HG02981 (cell line): ENCODE measurements around the gene GATAD2A.
"Not testable (repeated sequence)": the region's sequence is repeated elsewhere in the genome, so short reads cannot be mapped to it uniquely, and the experiment has no call there.

Source experiments
- ATAC-seq: cut with Tn5 transposase; IDR thresholded peaks from one replicate; pipeline ENCODE4 v1.9.1; 2021; ENCODE audit warnings: mild to moderate bottlenecking, moderate library complexity; ENCODE audit not compliant: unreplicated experiment

GATAD2A gene

DNA sequence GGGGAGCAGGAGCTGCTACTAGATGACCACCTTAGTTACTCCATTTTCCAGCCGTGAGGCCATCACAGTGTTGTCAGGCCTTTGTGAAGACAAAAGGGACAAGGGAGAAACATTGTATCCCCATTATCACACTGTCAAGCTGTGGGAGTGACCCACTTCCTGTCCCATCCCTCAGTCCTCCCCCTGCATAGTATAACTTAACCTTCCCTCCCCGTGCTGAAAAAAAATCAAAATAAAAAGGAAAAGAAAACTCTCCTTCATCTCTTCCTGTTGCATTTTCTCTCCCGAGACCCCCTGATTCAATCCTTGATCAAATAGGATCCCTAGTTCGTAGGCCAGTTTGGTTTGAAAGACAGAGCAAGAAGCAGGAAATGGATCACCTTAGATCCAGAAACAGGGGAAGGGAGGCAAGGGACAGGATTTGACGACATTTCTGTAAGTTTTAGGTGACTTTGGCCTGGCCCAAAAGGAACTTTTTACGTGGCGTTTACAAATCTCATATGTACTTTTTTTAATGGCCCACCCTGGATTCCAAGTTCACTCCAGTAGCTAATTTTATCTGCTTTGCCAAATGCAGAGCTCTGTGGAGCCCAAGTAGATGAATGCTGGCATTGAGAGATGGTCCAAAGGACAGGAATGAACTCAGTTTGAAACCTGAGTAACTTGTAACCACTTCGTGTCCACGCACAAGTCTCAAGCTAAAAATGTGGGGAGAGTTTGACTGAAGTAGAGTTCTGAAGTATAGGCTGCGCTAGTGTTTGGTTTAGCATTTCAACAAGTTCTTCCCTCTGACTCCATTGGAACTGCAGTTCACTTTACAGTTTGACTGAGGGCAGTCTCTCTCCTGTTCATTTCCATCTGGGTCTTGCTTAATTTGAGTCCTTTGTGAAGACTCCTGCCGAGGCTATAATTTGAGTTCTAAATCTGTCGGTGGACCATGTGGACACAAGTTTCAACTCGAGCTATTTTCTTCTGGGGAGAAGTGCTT is 16.6 kb upstream of the GATAD2A start:
- no peak for ATAC-seq

DNA sequence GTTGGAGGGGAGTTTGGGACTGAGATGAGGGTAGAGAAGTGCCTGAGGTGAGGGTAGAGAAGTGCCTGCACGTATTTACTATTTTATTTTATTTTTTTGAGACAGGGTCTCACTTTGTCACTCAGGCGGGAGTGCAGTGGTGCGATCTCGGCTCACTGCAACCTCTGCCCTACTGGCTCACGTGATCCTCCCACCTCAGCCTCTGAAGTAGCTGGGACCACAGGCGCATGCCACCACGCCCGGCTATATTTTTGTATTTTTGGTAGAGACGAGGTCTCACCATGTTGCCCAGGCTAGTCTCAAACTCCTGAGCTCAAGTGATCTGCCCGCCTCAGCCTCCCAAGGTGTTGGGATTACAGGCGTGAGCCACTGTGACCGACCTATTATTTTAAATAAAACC is 15.8 kb upstream of the GATAD2A start:
- ATAC-seq = not testable (repeated sequence)

DNA sequence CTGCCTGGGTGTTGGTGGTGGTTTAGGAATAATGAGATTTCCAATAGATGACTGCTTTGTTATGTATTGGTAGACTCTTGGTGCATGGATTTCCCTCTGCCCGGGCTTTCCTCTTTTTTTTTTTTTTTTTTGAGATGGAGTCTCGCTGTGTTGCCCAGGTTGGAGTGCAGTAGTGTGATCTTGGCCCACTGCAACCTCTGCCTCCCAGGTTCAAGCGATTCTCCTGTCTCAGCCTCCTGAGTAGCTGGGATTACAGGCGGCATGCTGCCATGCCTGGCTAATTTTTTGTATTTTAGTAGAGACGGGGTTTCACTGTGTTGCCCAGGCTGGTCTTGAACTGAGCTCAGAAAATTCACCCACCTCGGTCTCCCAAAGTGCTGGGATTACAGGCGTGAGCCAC is 11.1 kb upstream of the GATAD2A start:
- ATAC-seq = not testable (repeated sequence)

DNA sequence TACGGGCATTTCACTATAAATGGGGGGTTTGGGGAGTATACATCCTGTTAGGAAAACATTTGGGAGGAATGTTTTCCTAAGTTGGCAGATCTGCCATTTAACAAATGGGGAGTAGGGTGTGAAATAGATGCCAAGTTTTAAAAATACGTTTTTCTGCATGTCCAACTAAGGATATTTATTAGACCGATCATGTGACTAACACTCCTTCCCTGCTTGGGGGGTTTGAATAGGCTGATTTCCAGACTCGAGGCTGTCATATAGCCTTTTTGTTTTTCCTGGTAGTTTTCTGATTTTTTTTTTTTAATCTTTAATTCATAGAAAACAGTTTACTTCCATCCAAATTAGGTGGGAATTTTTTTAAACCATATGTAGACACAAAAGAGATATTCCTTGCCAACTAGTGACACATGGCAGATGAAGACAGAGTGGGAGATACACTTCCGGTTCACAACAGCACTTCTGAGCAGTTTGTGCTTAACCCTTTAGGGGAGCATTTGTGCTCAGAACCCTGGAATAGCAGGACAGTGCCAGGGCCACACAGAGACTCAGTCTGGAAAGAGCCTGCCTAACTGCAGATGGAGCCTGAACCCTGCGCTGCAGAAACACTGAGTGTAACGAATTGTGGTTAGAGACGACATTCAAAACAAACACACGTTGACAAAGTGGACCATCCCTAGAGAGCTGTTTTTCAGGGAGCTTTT is 5.6 kb upstream of the GATAD2A start:
- ATAC-seq = no peak

DNA sequence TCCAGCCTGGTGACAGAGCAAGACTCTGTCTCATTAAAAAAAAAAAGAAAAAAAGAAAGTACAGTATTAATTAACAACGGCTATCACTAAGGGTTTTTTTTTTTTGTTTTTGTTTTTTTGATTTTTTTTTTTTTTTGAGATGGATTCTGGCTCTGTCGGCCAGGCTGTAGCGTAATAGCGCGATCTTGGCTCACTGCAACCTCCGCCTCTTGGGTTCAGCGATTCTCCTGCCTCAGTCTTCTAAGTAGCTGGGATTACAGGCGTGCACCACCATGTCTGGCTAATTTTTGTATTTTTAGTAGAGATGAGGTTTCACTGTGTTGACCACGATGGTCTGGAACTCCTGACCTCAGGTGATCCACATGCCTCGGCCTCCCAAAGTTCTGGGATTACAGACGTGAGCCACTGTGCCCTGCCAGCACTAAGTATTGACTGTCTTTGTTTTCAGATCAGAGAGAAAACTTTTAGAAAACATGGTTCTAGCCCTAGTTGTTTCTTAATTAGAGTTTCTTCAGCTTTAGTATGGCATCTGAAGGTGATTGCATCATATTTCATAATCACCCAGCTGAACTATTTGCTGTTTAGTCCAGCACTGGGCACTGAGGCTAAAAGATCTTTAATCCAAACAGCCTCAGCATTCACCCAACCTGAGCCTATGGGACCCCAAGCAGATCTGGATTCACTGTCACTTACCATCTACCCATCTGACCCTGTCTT is 2.7 kb upstream of the GATAD2A start:
- ATAC-seq = no peak

DNA sequence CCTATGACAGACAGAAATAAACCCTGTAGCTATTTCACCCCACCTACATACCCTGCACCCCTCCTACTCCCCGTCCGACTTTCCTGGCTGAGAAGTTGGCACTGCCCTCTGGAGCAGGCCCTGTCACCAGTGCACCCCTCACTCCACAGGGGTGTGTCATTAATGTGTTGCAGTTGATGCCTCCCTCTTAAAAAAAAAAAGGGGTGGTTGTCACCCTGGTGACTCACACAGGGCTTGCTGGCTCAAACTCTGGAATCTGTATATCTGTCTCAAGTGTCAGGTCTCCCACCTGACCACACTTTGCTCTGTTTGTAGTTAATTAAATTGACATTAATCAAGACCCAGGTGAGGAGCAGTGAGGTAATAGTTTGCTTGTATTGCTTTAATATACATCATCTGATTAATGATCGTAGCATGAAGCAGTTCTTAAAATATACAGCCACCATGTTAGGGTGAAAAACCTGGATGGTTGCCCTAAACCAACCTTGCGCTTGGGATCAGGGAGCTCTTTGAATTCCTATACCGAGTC is 2.0 kb upstream of the GATAD2A start:
- no peak for ATAC-seq

DNA sequence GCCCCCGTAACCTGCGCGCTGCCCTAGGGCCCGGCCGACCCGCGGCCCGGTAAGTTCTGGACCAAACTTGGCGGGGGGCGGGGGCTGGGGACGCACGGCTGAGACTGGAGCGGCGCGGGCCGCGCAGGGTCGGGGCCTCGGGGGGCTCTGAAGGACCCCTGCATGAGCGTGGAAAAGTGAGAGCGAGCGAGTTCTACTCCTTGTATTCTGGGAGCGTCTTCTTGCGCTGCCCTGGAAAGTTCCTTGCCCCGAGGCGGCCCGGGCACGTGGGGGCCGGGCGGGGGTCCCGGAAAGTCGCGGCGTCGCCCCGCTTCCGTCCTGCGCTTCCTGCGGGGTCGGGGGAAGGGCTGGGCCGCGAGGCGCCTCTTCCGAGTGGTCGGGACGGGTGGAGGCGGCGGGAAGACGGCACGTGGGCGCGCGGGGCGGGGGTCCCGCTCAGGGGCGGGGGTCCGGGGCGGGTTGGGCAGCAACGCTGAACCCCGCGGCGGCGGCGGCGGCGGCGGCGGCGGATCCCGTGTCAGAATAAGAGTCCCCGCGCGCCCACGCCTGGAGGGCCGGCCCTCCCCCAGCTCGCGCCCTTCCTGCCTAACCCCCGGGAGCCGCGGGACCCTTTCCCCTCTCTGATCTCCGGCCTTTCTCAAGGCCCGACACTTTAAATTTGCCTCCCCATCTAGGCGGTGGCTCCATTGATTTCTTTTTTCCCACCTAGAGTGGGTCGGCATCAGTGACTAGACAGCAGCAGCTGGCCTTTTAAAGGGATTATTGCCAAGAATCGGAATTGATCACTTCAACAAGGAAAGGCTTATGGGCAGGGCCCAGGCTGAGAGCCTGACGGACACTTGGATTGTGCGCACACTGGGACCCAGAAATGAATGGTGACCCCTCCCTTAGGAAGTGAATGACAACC is 749 bp downstream of the GATAD2A start:
- no peak for ATAC-seq

DNA sequence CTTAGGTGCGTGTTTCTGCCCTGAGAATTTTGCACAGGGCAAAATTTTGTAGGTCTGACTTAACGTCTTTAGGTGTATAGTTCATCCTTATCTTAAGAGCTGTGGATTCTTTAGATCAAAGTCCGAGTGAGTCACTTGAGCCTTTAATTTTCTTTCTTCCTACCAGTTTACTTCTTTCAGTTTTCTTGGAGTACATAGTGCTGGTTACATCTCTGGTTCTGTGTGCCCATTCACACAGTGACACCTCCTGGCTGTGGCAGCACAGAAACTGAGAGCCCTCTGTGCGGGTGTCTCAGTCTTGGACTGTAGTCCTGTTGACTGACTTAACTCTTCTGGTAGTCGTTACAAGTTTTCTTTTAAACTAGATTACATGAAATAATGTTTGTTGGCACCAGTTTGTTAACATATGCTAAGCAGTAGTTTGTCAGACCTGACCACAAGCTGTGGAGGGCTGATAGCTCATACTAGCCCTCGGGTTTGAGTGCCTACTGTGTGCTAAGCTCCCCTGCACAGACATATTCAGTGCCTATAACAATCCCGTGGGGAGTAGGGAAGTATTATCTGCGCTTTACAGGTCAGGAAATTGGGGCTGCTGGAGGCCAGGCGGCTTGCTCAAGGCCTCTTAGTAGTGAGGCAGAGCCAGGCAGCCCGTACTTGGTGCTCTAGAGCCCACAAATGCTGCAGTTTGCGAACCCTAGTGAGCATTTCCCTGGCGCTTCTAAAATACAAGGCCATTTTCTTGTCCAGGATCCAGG is 1.6 kb downstream of the GATAD2A start:
- ATAC-seq = no peak

DNA sequence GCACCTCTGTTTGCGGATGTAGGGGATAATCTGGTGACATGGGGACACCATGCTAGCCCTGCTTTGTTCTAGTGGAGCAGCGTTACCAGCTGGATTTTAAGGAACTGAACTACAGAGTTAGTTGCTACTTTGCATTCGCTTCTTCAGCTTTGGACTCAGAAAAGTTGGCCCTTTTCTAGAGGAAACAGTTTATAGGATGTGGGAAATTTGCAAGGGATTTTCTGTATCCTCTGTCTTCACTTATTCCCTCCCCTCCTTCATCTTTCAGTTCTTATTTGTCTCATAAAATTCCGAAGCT is 2.1 kb downstream of the GATAD2A start:
- ATAC-seq = no peak

DNA sequence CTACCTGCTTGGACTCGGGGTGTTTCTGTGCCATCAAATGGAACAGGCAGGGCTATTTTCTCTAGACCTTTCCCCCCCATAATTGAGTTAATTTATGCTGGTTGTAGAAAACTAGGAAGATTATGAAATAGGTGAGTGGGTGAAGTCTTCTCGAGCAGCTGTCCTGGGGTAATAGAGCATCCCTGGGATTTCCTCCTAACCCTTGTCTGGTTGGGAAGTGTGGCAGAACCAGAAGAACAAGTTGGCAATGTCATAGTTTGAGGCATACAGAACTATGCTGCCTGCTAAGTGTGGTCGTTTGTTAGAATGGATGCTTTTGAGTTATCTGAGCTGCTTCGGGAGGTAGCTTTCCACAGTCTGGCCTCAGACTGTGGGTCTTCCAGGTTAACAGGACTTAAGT is 3.7 kb downstream of the GATAD2A start:
- no peak for ATAC-seq

DNA sequence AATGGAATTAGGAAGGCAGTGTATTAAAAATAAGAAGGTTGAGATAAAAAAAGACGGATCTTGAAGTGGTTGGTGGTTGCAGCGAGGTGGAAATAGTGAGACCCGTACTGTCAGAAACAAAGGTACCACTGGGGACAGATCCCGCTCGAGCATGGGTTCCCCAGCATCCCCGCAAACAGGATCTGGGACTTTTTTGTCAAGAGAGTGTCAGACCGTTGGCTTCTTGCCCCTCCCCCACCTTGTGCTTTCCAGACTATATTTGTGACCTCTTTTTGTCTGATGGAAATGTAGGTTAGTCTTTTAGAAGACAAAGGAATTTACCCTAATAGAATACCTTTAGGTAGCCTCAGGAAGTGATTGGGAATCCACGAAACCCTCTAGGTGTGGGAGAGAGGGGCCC is 4.2 kb downstream of the GATAD2A start:
- no peak for ATAC-seq

DNA sequence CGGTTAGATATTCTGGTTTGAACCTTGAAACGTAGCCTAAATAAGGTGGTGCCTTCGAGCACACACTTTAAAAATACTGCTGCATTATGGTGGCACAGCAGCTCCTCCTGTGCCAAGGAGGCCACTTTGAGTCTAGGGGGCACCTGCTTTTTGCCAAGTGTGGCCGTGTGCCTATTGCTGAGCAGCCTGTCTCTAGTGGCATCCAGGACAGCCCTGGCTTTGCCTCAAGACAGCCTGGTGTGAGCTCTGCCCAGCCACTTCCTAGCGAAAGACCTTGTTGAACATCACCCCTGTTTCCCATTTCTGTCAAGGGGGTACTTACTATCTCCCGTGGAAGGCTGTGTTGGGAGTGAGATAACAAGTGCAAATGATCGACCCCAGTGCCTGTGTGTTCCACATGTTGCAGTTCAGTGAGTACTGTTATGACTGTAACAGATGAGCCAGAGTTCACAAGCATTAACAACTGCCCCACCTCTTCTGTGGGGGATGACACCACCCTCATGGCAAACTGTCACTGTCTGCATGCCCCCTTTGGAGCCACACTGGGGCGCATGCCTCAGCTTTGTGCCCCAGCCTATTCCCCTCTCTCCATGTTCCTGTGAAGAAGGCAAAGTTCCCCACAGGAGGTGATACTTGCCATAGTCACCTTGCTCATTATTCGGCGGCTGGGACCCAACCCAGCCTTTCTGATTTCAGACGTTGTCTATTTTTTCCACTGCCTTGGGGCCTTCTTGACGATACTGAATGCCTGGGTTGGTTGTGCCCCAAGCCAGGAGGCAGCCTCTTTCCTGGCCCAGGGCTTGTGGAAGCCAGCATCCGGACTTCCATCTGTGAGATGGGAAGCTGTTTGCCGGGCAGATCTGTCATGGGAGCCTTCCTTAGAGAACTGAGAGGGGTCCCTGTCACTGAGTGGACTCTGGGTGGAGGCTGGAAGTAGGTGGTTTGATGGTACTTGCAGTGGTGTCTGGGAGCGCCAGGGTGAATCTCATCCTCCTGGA is 5.4 kb downstream of the GATAD2A start:
- ATAC-seq = no peak

DNA sequence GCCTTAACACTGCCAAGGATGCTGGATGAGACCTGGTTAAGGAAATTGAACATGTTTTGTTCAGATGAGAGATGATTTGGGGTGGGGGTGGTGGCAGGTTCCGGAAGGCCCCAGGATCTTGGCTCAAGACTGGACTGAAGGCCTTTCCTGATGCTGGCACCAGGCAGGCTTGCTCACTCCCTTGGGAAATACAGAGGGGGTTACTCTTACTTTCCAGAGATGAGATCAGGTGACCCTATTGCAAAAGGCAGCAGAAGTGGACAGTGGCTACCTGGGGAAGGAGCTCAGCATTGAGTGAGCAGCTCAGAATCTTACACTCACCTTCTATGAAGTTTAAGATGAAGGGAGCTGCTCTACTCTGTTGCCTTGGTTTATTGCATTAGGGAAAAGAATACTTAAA is 10.8 kb downstream of the GATAD2A start:
- ATAC-seq = no peak

DNA sequence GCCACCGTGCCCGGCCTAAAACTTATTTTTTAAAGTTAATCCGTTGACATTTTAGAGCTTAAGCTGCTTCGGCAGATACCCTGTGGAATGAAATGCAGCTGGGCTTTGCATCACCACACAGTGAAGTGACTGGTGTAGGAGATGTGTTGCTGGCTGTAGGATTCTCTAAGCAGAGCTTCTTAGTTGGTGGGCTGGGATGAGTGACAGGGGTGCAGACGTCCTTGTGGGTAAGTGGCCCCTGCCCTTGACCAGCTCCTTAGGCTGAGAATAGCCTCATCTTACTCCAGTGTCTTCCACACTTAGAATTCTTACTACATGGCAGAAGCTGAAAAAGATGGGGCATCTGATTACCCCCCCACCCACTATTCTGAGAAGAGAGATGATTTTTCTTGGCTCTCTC is 11.6 kb downstream of the GATAD2A start:
- no peak for ATAC-seq

DNA sequence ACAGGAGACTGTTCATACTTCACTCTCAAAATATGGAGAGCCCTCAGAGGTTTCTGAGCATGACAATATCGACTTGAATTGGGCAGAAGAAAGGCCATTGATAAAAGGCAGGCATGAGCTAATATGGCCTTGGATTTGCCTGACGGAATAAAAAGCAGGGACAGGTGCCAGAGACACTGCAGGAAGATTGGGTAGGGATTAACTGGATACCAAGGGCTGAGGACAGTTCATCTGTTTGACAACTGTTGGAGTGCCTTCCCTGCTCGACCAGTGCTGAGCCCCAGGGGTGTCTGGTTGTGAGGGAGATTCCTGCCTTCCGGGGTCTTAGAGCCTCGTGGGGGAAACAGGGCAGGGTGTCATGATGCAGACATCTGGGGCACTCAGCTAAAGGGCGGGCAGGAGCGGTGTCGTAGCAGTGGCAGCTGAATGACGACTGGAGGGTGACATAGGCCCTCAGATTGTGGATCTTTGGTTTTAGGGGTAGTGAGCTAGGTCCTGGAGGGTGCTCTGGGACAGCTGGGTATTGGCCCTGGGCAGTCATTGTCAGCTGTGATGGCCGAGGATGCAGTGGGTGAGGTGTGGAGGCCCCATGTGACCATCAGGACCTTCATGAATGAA is 12.3 kb downstream of the GATAD2A start:
- ATAC-seq = no peak

DNA sequence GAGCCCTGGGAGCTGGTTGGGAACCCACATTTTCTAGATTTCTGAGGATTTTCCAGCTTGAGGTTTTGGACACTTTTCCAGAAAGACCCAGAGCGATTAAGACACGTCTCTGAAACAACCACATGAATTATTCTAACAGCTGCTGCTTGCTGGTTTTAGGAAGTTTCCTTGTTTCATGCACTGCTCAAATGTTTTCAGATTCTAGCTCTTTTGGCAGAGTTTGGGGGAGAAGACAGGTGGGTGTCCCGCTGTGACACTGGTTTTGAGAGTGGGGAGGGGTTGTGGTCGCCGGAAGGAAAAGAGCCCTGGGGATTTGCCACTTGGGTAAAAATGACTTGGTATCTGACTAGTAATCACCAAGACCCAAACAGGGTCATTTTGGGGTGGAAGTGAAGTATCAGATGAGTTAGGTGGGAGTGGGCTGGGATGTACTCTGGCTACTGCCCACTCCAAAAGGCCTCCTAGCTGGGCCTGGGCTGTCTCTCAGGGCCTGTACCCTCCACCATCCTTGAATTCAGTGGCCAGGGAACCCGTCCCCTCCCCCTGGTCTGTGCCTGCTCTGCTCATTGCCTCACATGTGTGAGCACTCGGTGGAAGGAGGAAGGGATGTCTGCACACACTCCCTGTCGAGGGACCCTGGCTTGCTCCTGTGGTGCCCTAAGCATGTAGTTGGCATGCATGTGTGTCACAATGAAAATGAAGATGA is 13.2 kb downstream of the GATAD2A start:
- no peak for ATAC-seq

DNA sequence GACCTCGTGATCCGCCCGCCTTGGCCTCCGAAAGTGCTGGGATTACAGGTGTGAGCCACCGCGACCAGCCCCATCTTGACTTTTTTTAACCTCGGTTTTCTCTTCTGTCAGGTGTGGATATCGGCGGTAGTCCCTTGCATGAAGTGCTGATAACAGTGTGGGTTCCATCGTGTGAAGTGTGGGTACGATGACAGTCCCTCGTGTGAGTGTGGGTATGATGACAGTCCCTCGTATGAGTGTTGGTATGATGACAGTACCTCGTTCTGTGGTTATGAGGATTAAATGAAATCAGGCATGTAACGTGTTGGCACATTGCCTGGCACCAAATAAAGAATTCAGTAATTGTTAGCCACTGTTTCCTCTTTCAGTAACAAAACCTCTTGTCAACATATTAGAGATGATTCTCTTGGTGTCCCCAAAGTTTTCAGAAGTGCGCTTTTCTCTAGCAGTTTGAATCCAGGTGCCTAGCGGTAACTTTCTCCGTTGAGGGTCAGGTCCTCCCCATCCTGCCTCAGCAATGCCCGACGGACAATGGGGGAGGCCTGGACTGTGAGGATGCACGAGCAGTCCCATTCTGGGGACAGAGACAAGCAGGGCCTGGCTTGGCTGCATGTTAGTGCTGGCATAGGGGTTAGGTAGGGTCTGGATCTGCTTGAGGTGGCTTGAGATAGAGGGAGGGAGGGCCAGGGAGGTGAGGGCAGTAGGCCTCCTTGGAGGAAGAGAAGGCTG is 15.3 kb downstream of the GATAD2A start:
- ATAC-seq = no peak
